GM12878 (cell line): ENCODE data around the gene L1CAM.

ENCODE experiments used
- ATF7 ChIP-seq: fragments of 450-650 bp; IDR thresholded peaks from 2 replicates; pipeline ENCODE4 v1.6.1; 2016; ENCODE audit warnings: low read depth, mild to moderate bottlenecking
- EP300 ChIP-seq, 2 experiments: fragments of 150-350 bp in 1 of 2; IDR thresholded peaks; 2 replicates each; pipeline ENCODE4 v1.6.1; 2011 to 2012; ENCODE audit warnings: low read depth in 2 of 2, low read length in 2 of 2, borderline replicate concordance in 1 of 2, improper control_type of control experiment in 1 of 2, inconsistent platforms in 1 of 2; ENCODE audit not compliant: control insufficient read depth in 1 of 2
- NFIC ChIP-seq: IDR thresholded peaks from 2 replicates; pipeline ENCODE4 v1.6.1; 2012; ENCODE audit warnings: low read depth, mild to moderate bottlenecking, inconsistent platforms, low read length, moderate library complexity
- POLR2AphosphoS5 ChIP-seq: IDR thresholded peaks from 2 replicates; pipeline ENCODE4 v1.6.1; 2011; ENCODE audit warnings: mild to moderate bottlenecking, low read length, inconsistent platforms
- SP1 ChIP-seq: IDR thresholded peaks from one replicate; pipeline ENCODE4 v1.6.1; 2011; ENCODE audit warnings: low read depth, low read length

- TF ChIP-seq EP300 (IDR thresholded peaks at IDR 0.05; ENCODE audit: borderline replicate concordance in 1 of 2, control insufficient read depth in 1 of 2, low read depth in 2 of 2, low read length in 2 of 2), result no peak
- no peak for TF ChIP-seq SP1
- TF ChIP-seq NFIC, result no peak
- TF ChIP-seq POLR2AphosphoS5, result no peak
- no peak for TF ChIP-seq ATF7
These were observed 13.8 kb downstream of the L1CAM start for GRCh38 chrX:153871946-153872878.
